HG03025 (cell line): Measurements from ENCODE around the gene CANX.

Experiments
- ATAC-seq: cut with Tn5 transposase; IDR thresholded peaks from one replicate; pipeline ENCODE4 v1.9.1; 2021; ENCODE audit warnings: mild to moderate bottlenecking, moderate library complexity; ENCODE audit not compliant: unreplicated experiment, low FRiP score

CANX gene

GRCh38 chr5:179749857-179750508 lies 51.2 kb downstream of the CANX start:
- no peak for ATAC-seq

- no peak for ATAC-seq
Measured at GRCh38 chr5:179753971-179754370, 55.2 kb downstream of the CANX start.

GRCh38 chr5:179755022-179755421 lies 56.3 kb downstream of the CANX start:
- ATAC-seq, result no peak

GRCh38 chr5:179758955-179759354 lies 60.2 kb downstream of the CANX start:
- ATAC-seq, result no peak

GRCh38 chr5:179759581-179760551 lies 61.1 kb downstream of the CANX start:
- ATAC-seq, result no peak

- ATAC-seq, result no peak
Measured at GRCh38 chr5:179762079-179762780, 63.5 kb downstream of the CANX start.

GRCh38 chr5:179762781-179763176 lies 64.0 kb downstream of the CANX start:
- no peak for ATAC-seq

DNA sequence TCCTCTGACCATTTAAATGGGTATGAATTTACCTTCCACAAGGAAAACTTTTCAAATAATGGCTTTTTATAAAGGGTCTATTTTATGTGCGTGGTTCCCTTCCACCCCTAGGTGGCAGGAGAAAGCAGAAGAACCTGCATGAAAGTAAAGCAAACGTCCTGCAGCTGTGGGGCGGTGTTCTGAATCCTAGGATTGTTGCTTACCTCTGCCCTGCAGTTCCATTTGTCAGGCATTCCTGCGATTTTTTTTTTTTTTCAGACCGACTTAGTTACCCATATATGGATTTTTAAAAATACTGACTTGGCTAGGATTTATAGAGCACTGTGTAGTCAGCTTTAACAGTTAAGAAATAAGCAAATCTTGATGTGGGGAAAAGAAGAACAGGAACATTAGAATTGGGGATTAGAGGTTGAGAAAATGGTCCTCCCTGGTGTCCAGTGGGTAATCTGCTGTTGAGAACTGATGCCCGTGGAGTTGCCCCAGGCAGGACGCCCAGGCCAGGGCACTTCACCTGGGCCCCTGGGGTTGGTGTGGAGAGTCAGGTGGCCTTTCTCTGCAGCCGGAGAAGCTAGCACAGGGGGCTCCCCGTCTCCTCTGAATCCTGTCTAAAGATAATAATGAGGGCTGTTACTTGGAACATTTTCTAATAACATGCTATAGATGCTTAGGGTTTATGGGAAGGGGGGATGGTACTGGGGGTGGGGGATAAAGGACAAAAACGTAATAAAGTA lies 64.6 kb downstream of the CANX start:
- no peak for ATAC-seq

- no peak for ATAC-seq
Measured at GRCh38 chr5:179764056-179764455, 65.3 kb downstream of the CANX start.

- no peak for ATAC-seq
Measured at GRCh38 chr5:179765400-179765799, 66.6 kb downstream of the CANX start.

DNA sequence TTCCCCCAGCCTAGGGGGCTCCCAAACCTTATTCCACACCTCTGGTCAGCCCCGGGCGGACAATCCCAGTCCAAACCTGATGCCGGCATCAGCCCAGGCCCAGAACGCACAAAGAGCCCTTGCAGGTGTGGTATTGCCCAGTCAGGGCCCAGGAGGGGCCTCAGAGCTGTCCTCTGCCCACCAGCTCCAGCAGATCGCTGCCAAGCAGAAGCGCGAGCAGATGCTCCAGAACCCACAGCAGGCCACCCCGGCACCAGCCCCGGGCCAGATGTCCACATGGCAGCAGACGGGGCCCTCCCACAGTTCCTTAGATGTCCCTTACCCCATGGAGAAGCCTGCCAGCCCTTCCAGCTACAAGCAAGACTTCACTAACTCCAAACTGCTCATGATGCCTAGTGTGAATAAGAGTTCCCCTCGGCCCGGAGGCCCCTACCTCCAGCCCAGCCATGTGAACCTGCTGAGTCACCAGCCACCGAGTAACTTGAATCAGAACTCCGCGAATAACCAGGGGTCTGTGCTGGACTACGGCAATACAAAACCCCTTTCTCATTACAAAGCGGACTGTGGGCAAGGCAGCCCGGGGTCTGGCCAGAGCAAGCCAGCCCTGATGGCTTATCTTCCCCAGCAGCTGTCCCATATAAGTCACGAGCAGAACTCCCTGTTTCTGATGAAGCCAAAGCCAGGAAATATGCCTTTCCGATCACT lies 67.4 kb downstream of the CANX start:
- ATAC-seq, result no peak

- no peak for ATAC-seq
Measured at GRCh38 chr5:179766726-179767455, 68.1 kb downstream of the CANX start.

GRCh38 chr5:179767496-179768100 lies 68.8 kb downstream of the CANX start:
- ATAC-seq, result no peak

- no peak for ATAC-seq
Measured at GRCh38 chr5:179768326-179769085, 69.7 kb downstream of the CANX start.

DNA sequence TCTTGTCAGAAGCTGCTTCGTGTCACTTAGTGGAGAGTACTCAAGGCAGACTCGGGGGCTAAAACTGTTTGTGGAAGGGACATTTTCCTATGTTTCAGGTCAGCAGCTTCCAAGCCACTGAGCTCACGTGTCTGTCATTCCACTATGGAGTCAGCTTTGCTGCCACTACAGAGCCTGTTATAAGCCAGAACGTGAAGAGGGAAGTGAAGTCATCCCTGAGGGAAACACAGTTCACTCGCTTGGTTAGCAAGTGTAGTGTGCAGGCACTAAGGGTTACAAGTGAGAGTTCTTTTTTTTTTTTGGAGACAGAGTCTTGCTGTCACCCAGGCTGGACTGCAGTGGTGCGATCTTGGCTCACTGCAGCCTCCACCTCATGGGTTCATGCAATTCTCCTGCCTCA lies 70.5 kb downstream of the CANX start:
- ATAC-seq, result no peak

- no peak for ATAC-seq
Measured at GRCh38 chr5:179769796-179770195, 71.0 kb downstream of the CANX start.

DNA sequence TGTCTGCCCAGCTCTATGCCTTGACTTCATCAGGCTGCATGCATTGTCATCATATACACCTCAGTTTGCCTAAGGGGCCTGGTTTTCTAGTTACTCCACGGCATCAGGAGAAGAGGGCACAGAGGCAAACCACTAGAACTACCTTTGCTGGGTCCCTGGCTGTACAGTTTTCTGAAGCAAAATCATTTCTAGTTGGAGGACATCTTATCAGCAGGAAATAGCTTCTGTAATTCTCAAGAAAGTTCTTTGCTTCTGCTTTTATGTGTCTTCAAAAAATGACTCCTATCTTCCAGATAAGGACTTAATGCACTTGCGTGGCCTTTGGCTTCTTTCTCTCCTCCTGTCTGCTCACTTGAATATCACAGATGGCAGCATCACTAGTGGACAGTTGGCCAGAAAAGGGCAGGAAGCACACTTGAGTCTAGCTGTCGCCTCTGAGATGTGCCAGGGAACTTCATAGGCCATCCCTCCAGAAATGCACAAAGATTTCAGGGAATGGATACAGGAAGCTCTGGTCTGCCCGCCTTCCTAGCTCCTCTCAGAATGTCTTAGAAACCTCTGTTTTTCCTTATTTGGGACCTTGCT lies 72.6 kb downstream of the CANX start:
- ATAC-seq, result no peak

DNA sequence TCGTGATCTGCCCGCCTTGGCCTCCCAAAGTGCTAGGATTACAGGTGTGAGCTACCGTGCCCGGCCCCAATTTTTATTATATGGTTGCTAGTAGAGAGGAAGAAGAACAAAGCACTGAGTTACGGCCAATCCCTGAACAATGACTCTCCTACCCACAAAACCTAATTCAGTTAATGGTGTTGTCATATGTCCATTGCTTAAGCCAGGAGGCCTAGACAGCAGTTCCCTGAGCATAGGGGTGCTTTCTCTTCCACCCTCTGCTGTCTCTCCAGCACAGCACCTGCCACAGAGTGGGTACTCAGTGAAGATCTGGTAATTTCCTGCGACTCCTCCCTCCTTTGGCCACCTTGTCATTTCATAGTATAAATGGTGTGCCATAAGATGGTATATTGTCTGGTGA lies 73.6 kb downstream of the CANX start:
- no peak for ATAC-seq
